ENCODE results near the gene TXNL4A.

Gene TXNL4A

DNA sequence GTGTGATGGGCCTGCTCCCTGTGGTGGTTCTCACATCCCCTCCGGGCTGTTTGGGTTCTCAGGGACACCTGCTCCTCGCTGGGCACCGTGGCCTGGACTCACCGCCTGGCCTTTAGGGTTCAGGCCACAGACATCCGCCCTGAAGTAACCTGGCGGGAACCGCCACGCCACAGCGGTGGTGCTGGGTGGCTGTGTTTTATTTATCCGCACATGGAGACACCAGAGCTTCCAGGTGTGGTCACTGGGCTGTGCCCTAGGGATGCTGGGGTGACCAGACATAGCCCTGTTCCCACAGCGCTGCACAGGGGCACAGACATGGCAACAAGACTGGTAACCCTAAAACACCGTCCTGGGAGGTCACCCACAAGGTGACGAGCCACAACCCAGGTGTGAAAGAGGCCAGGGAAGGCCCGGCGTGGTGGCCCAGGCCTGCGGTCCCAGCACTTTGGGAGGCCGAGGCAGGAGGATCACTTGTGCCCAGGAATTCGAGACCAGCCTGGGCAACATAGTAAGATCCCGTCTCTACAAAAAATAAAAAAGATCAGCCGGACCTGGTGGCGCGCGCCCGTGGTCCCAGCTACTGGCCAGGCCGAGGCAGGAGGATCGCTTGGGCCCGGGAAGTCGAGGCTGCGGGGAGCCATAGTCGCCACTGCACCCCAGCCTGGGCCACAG is 24.6 kb downstream of the TXNL4A start:
- DNase-seq = no peak

- DNase-seq = no peak
Measured at GRCh38 chr18:79962835-79963657, 25.3 kb downstream of the TXNL4A start.

GRCh38 chr18:79962311-79962710 is 26.1 kb downstream of the TXNL4A start:
- DNase-seq = no peak

- no peak for DNase-seq
Measured at GRCh38 chr18:79961527-79962291, 26.7 kb downstream of the TXNL4A start.

- DNase-seq = no peak
Measured at GRCh38 chr18:79960921-79961526, 27.3 kb downstream of the TXNL4A start.

DNA sequence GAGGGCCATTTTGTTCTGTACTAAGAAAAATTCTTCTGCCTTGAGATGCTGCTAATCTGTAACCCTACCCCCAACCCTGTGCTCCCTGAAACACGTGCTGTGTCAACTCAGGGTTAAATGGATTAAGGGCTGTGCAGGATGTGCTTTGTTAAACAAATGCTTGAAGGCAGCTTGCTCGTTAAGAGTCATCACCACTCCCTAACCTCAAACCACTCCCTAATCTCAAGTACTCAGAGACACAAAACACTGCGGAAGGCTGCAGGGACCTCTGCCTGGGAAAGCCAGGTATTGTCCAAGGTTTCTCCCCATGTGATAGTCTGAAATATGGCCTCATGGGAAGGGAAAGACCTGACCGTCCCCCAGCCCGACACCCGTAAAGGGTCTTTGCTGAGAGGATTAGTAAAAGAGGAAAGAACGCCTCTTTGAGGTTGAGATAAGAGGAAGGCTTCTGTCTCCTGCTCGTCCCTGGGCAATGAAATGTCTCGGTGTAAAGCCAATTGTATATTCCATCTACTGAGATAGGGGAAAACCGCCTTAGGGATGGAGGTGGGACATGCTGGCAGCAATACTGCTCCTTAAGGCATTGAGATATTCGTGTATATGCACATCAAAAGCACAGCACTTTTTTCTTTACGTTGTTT is 28.1 kb downstream of the TXNL4A start:
- peak; percentile 27 for DNase-seq

- no peak for DNase-seq
Measured at GRCh38 chr18:79958981-79959380, 29.4 kb downstream of the TXNL4A start.

DNA sequence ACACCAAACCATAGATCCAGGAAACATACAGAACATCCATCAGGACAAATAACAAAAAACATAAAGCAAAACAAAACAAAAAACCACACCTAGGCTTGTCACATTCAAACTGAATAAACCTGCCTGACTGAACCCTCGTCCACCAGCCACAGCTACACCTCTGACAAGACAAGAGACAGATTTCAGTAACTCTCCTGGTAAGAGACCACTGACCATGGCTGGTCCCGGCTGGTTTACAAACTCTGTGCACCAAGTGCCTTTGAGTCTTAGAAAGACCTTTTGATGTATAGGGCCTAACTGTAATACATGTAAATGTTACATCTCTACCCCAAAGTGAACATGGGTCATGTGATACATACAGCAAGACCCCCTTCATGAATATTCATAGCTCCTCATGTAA is 32.1 kb downstream of the TXNL4A start:
- DNase-seq = no peak

DNA sequence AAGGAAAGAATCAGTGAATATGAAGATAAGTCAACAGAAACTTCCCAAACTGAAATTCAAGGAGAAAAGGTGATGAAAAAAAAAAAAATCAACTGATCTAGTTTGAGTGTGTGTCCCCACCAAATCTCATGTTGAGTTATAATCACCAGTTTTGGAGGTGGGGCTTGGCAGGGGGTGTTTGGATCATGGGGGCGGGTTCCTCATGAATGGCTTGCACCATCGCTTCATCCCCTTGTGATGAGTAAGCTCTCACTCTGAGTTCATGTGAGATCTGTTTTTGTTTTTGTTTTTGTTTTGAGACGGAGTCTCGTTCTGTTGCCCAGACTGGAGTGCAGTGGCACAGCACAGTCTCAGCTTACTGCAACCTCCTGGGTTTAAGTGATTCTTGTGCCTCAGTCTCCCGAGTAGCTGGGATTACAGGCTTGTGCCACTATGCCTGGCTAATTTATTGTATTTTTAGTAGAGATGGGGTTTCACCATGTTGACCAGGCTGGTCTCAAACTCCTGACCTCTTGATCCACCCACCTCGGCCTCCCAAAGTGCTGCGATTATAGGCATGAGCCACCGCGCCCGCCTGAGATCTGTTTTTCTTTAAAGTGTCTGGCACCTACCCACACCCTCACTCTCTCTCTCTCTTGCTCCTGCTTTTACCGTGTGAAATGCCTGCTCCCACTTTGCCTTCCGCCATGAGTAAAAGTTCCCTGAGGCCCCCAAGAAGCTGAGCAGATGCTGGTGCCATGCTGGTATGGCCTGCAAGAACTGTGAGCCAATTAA is 32.9 kb downstream of the TXNL4A start:
- no peak for DNase-seq

GRCh38 chr18:79954791-79955190 is 33.6 kb downstream of the TXNL4A start:
- no peak for DNase-seq

DNA sequence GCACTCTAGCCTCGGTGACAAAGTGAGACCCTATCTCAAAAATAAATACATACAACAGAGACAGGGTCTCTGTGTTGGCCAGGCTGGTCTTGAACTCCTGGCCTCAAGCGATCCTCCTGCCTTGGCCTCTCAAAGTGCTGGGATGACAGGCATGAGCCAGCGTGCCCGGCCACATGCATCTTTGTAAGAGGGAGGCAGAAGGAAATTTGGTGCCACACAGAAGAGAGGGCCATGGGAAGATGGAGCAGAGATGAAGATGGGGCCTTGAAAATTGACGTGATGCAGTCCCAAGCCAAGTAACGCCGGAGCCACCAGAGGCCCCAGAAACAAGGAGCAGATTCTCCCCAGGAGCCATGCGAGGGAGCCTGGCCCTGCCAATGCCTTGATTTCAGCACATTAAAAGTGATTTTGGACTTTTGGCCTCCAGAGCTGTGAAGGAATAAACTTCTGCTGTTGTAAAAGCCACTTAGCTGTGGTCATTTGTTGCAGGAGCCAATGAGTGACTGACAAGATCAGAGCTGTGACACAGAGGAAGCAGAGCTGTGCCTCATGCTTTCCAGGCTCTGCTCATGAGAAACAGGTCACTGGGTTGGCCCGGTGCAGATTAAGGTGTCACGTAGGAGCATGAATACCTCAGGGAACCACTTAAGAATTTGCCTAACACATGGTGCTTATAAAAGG is 34.3 kb downstream of the TXNL4A start:
- DNase-seq = no peak

- no peak for DNase-seq
Measured at GRCh38 chr18:79952996-79953559, 35.3 kb downstream of the TXNL4A start.

DNA sequence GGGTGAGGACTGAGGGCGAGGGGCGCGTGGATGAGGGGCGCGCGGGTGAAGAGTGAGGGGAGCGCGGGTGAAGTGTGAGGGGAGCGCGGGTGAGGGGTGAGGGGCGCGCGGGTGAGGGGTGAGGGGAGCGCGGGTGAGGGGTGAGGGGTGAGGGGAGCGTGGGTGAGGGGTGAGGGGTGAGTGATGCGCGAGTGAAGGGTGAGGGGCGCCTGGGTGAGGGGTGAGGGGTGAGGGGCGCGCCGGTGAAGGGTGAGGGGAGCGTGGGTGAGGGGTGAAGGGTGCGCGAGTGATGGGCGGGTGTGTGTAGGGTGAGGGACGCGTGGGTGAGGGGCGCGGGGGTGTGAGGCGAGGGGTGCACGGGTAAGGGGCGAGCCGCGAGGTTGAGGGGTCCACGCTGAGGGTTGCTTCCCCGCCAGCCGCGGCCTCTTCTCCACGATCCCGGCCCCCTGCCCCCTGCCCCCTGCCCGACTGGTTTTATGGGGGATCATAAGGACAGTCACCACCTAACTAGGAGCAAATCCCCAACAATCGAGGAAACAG is 35.8 kb downstream of the TXNL4A start:
- no peak for DNase-seq

- DNase-seq = no peak
Measured at GRCh38 chr18:79951545-79952455, 36.6 kb downstream of the TXNL4A start, which contains the start of gene SLC66A2. Gene SLC66A2, minus strand, starts transcription at chr18:79951653. Its CDS starts 727 bp downstream, at chr18:79950926.

DNA sequence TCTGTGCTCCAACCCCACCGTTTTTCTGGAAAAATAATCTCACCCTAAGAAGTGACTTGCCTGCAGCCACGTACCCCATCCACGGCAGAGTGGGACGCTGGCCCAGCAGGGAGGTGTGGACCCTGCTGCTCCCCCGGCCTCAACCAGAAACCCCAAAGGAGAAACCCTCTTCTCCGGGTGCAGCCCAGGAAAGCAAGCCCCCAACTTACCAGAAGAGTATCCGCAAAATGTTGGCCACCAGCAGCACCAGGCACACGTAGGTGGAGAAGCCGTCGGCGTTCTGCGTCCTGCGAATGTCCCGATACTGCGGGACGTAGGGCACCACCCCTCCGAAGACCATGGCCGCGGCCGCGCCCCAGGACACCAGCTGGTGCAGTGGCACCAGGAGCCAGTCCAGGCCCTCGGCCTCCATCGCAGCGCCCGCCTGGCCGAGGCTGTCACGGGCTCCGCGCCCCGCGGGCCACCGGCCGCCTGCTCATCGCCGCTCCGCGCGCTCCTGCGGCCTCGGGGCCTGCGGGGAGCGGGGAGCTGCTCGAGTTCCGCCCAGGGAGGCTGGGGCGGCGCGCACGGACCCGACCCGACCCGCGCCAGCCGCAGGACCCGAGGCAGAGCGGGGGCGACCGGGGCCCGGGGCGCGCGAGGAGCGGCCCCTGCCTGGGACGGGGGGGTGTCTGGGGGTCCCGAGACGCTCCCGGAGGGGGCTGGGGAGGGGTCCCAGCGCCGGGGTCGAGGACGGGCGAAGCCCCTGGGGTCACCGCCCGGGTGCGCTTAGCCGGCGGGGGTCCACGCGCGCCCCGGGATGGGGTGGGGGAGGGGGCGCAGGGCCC is 37.6 kb downstream of the TXNL4A start:
- DNase-seq = no peak

- DNase-seq = no peak
Measured at GRCh38 chr18:79949697-79950487, 38.5 kb downstream of the TXNL4A start.

DNA sequence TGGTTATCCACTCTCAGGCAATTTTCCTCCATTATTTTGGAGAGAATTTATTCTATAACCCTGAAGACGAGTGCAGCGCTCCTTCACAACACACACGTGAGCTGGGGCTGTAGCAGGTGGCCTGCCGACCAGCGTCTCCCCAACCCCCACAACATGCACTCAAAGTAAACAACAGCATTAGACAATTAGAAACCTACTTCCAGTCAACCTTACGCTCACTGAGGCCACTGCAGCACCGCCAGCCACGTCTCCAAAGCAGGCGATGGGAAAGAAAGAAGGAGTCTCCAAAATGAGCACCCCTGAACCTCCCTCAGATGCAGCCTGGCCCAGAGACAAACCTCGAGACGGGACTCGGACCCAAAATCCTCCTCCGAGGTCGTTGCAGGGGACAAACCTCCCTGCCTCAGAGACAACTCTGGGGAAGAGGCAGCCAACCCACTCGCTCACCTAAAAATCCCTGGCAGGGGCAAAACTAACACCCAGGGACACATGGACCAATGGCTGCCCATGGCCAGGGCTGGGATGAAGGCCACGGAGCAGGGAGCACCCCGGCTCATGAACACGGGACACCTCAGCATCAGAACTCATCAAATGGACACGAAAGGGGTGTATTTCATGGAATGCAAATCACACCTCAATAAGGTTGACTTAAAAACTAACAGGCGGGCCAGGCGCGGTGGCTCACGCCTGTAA is 39.5 kb downstream of the TXNL4A start:
- DNase-seq = no peak

Measured in NCI-H187 treated with DMSO at 0.1 percent for 48 hours (cell line).